ENCODE results near the gene TTC16.

- TF ChIP-seq CTCF (IDR thresholded peaks at IDR 0.05) (no peak), POLR2A (IDR thresholded peaks at IDR 0.05) (no peak)
Observed at GRCh38 chr9:127730799-127731410, 15.0 kb downstream of the TTC16 start.
